IPS-18c (cell line): ENCODE data around the gene PIWIL4.
"Not testable (repeated sequence)": the region's sequence is repeated elsewhere in the genome, so short reads cannot be mapped to it uniquely, and the experiment has no call there.

Experiments
- H3K4me3 ChIP-seq: 2 replicates; pipeline ENCODE4 v1.7.0; 2013; ENCODE audit warnings: low read depth, mild to moderate bottlenecking, low read length, moderate library complexity; ENCODE audit not compliant: insufficient read depth
- H3K9me3 ChIP-seq: one replicate; pipeline ENCODE4 v1.6.1; 2013; ENCODE audit warnings: mild to moderate bottlenecking, low read length, moderate library complexity; ENCODE audit not compliant: control insufficient read depth, insufficient read depth

The PIWIL4 gene

GRCh38 chr11:94568717-94569116 is 1.5 kb downstream of the PIWIL4 start:
- no peak overlapping the region for H3K4me3 ChIP-seq
- no peaks in the 10 kb centered on the region for H3K9me3 ChIP-seq

DNA sequence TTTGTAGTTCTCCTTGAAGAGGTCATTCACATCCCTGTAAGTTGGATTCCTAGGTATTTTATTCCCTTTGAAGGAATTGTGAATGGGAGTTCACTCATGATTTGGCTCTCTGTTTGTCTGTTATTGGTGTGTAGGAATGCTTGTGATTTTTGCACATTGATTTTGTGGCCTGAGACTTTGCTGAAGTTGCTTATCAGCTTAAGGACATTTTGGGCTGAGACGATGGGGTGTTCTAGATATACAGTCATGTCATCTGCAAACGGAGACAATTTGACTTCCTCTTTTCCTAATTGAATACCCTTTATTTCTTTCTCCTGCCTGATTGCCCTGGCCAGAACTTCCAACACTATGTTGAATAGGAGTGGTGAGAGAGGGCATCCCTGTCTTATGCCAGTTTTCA is 5.8 kb downstream of the PIWIL4 start:
- H3K9me3 ChIP-seq, H3K4me3 ChIP-seq: not testable (repeated sequence)

DNA sequence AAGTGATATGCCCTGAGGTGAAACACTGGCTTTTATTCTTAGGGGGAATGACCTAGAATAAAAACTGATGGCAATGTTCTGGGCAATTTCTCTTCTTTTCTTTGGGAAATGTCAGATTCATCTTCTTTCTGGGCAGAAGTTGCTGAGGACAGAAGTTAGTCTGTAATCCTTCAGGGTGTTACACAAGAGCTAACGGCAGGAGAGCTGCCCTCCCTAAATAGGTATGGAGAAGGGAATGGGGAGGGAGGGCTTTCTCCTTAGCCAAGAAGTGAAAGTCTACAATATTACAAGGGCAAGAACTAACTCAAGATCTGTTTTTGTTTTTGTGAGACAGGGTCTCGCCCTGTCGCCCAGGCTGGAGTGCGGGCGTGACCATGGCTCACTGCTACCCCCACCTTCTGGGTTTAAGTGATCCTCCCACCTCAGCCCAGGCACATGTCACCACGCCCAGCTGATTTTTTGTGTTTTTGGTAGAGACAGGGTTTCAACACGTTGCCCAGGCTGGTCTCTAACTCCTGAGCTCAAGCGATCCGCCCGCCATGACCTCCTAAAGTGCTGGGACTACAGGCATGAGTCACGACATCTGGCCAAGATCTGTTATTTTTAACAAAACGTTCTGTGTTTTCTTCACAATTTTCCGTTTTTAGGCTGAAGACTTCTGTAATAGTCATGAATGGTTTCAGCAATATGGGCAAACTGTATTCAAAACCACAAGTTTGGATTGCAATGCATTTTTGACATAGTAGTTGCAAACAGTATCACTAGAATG is 7.2 kb downstream of the PIWIL4 start:
- Histone ChIP-seq H3K4me3 (no peak overlapping the region), H3K9me3 (no peaks in the 10 kb centered on the region)

DNA sequence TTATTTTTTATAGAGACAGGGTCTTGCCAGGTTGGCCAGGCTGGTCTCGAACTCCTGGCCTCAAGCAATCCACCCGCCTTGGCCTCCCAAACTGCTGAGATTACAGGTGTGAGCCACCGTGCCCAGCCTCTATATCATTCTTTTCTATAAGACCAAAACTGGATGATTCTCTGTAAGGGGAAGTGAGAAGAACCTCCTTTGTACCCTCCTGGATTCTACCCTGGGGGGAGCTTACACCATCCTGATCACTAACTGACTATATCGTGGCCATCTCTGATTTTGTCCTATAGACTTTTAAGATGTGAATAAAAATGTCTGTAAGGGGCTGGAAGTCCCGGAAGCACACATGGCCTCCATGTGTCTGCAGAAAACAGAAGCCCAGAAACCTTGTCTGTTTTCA is 9.1 kb downstream of the PIWIL4 start:
- Histone ChIP-seq H3K4me3 (no peak overlapping the region), H3K9me3 (no peaks in the 10 kb centered on the region)

DNA sequence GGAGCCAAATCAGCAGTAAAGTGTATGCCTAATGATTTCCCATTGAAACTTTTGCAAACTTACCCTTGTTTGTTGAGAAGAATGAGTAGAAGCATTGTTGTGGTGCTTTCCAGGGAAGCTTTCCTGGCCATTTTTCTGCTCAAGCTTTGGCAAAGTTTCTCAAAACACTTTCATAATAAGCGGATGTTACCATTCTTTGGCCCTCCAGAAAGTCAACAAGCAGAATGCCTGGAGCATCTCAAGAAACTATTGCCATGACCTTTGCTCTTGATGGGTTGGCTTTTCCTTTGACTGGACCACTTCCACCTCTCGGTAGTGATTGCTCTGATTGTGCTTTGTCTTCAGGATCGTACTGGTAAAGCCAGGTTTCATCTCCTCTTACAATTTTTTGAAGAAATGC is 10.7 kb downstream of the PIWIL4 start:
- H3K4me3 ChIP-seq, result no peak overlapping the region
- H3K9me3 ChIP-seq, result no peaks in the 10 kb centered on the region

DNA sequence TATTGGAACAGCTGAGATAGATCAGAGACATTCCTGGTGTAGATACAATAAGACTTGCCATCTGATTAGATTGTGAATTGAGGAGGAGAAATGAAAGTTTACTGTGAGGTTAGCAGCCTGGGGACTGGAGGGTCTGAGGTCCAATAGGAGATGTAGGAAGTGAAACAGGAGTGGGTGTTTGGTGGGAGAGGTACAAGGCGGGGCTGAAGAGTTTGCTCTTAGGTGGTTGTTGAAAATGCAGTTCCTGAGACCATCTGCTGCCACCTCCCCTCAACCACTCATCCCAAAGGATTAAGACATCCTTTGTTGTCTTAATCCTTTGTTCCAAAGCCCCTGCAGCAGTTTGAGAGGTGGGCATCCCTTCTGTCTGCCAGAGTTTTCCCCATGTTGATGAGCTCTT is 14.8 kb downstream of the PIWIL4 start:
- Histone ChIP-seq H3K4me3 (no peak overlapping the region), H3K9me3 (no peaks in the 10 kb centered on the region)

- H3K4me3 ChIP-seq, result no peak overlapping the region
Measured at GRCh38 chr11:94583213-94583865, 16.2 kb downstream of the PIWIL4 start.

GRCh38 chr11:94583866-94584500 is 16.8 kb downstream of the PIWIL4 start:
- no peaks in the 10 kb centered on the region for H3K9me3 ChIP-seq
- no peak overlapping the region for H3K4me3 ChIP-seq

More at GRCh38 chr11:94583213-94583865, 16.2 kb downstream of the PIWIL4 start:
- H3K9me3 ChIP-seq, result no peaks in the 10 kb centered on the region

GRCh38 chr11:94584978-94585377 is 17.8 kb downstream of the PIWIL4 start:
- Histone ChIP-seq H3K9me3 (no peaks in the 10 kb centered on the region), H3K4me3 (no peak overlapping the region)

GRCh38 chr11:94585399-94585798 is 18.2 kb downstream of the PIWIL4 start:
- Histone ChIP-seq H3K4me3 (no peak overlapping the region), H3K9me3 (no peaks in the 10 kb centered on the region)

DNA sequence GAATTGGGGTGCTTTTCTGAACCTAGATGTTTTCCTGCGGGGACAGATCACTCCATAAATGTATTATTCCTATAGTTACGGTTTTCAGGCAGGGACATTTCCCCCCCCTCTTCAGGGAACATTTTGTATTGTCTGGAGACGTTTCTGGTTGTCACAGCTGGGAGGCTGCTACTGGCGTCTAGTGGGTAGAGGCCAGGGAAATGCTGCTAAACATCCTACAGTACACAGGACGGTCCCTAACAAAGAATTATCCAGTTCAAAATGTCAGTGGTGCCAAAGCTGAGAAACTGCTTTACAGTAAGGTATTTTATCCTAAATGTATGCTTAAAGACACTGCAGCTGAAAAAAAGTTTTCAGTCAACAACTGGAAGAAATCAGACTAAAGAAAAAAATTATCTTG is 19.4 kb downstream of the PIWIL4 start:
- H3K4me3 ChIP-seq, result no peak overlapping the region
- H3K9me3 ChIP-seq, result no peaks in the 10 kb centered on the region

DNA sequence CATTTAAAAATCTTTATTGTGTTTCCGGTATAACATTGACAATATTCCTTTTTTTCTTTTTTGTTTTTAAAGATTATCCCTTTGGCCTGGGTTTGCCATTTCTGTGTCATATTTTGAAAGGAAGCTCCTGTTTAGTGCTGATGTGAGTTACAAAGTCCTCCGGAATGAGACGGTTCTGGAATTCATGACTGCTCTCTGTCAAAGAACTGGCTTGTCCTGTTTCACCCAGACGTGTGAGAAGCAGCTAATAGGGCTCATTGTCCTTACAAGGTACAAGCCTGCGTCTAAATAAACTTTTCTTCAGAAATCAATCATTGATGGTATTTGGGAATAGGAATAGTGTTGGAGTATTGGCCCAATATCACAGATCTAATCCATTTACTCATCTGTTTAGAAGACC is 19.8 kb downstream of the PIWIL4 start:
- Histone ChIP-seq H3K9me3 (no peaks in the 10 kb centered on the region), H3K4me3 (no peak overlapping the region)

DNA sequence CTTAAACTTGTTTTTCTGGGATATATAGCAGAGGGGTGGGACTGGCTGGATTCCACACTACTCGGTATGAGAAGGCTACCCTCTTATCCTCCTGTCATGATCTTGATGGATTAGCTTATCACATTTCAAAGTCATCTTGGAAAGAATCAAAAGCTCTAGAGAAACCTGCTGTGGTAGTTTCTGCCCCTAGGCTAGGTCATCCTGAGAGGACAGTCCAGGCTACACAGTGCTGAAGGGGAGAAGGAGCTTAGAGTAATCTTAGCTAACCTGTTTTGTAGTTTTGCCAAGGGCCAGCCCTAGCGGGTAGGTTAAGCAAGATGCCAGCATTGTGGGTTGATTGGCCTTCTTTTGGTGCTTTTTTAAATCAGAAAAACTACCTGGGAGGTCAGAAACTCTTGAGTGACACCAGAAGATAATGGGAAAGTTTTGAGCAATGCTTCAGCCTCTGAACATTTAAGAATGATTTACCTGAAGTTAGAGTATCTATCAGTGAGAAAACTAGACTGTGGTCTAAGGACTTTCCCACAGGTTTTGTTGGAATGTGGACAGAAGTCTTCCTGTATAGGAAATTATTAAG is 21.3 kb downstream of the PIWIL4 start:
- Histone ChIP-seq H3K4me3 (no peak overlapping the region), H3K9me3 (no peaks in the 10 kb centered on the region)

GRCh38 chr11:94590352-94591041 is 23.3 kb downstream of the PIWIL4 start:
- no peaks in the 10 kb centered on the region for H3K9me3 ChIP-seq
- H3K4me3 ChIP-seq, result no peak overlapping the region

- no peaks in the 10 kb centered on the region for H3K9me3 ChIP-seq
Measured at GRCh38 chr11:94593030-94593429, 25.9 kb downstream of the PIWIL4 start.

GRCh38 chr11:94595076-94595475 is 27.9 kb downstream of the PIWIL4 start:
- Histone ChIP-seq H3K9me3 (no peaks in the 10 kb centered on the region), H3K4me3 (no peak overlapping the region)

More at GRCh38 chr11:94593030-94593429, 25.9 kb downstream of the PIWIL4 start:
- H3K4me3 ChIP-seq, result no peak overlapping the region

DNA sequence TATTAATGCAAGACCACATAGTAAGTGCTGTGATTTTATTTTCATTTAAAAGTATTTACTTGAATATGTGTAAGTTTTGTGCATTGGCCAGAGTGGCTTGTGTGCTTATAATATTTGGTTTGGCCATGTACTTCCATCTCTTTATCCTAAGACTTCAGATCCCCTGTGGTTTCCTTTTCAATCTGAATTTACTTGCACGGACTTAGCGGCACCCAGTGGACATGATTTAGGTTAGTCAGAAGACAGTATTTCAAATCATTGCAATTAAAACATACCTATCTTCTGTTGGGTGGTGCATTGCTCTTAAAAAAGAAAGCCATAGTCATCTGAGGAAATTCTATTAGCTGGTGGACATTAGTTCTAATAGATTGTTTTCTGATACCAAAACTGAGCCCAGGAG is 30.7 kb downstream of the PIWIL4 start:
- H3K4me3 ChIP-seq, result no peak overlapping the region
- H3K9me3 ChIP-seq, result no peaks in the 10 kb centered on the region
